SK-N-SH (cell line): ENCODE data around the gene RIOK1.

Source experiments
- CHD2 ChIP-seq: fragments of 150-350 bp; IDR thresholded peaks from 2 replicates; pipeline ENCODE4 v1.6.1; 2018; ENCODE audit warnings: low read length; ENCODE audit not compliant: partially characterized antibody
- EP300 ChIP-seq, 2 experiments: IDR thresholded peaks; 2 replicates each; pipeline versions ENCODE4 v1.4.0 to v1.6.1; 2012; ENCODE audit warnings: borderline replicate concordance in 1 of 2, low read depth in 1 of 2, low read length in 1 of 2
- EZH2phosphoT487 ChIP-seq: fragments of 200-600 bp; sonication (generic); IDR thresholded peaks from 2 replicates; pipeline ENCODE4 v1.6.1; 2017; ENCODE audit warnings: low read depth, mixed run types, mild to moderate bottlenecking, antibody characterized with exemption, moderate library complexity, borderline replicate concordance
- POLR2AphosphoS5 ChIP-seq: IDR thresholded peaks from 2 replicates; pipeline ENCODE4 v1.6.1; 2012; ENCODE audit warnings: low read depth, low read length
- RAD21 ChIP-seq: IDR thresholded peaks from 2 replicates; pipeline ENCODE4 v1.6.1; 2012; ENCODE audit warnings: mild to moderate bottlenecking, low read length
- YY1 ChIP-seq: IDR thresholded peaks from 2 replicates; pipeline ENCODE4 v1.4.0; 2012; ENCODE audit warnings: low read depth, mild to moderate bottlenecking
- TF ChIP-seq, protein P1 (sequence below): IDR thresholded peaks from 2 replicates; pipeline ENCODE4 v1.4.0; 2012; ENCODE audit warnings: low read depth
- TF ChIP-seq, protein P2 (sequence below): fragments of 200-600 bp; sonication (generic); IDR thresholded peaks from 2 replicates; pipeline ENCODE4 v1.6.1; 2017; ENCODE audit warnings: antibody characterized with exemption, mild to moderate bottlenecking, moderate library complexity

DNA sequence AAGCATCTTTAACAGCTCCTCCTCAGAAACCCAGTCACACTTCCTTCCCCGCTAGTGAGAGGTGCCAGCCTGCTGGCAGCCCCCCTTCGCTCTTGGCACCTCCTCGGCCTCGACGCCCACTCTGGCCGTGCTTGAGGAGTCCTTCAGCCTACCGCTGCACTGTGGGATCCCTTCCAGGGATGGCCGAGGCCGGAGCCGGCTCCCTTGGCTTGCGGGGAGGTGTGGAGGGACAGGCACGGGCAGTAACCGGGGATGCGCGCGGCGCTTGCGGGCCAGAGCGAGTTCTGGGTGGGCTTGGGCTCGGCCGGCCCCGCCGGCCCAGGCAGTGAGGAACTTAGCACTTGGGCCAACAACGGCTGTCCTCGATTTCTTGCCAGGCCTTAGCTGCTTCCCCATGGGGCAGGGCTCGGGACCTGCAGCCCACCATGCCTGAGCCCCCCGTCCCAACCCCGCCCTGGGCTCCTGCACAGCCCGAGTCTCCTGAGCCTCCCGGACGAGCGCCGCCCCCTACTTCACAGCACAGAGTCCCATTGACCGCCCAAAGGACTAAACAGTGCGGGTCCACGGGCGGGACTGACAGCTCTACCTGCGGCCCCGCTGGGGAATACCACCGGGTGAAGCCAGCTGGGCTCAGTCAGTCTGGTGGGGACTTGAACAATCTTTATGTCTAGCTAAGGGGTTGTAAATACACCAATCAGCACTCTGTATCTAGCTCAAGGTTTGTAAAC lies 51.6 kb downstream of the RIOK1 start:
- TF ChIP-seq, protein P1, sequence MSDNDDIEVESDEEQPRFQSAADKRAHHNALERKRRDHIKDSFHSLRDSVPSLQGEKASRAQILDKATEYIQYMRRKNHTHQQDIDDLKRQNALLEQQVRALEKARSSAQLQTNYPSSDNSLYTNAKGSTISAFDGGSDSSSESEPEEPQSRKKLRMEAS = no peak
- TF ChIP-seq RAD21 (no peak), EP300 (IDR thresholded peaks at IDR 0.05; ENCODE audit: borderline replicate concordance in 1 of 2, low read depth in 1 of 2, low read length in 1 of 2) (no peak), POLR2AphosphoS5 (no peak), YY1 (no peak), CHD2 (no peak), EZH2phosphoT487 (no peak)
- TF ChIP-seq, protein P2, sequence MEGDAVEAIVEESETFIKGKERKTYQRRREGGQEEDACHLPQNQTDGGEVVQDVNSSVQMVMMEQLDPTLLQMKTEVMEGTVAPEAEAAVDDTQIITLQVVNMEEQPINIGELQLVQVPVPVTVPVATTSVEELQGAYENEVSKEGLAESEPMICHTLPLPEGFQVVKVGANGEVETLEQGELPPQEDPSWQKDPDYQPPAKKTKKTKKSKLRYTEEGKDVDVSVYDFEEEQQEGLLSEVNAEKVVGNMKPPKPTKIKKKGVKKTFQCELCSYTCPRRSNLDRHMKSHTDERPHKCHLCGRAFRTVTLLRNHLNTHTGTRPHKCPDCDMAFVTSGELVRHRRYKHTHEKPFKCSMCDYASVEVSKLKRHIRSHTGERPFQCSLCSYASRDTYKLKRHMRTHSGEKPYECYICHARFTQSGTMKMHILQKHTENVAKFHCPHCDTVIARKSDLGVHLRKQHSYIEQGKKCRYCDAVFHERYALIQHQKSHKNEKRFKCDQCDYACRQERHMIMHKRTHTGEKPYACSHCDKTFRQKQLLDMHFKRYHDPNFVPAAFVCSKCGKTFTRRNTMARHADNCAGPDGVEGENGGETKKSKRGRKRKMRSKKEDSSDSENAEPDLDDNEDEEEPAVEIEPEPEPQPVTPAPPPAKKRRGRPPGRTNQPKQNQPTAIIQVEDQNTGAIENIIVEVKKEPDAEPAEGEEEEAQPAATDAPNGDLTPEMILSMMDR = no peak
